HG02623 (cell line): ENCODE results near the gene EBNA1BP2.
"Not testable (repeated sequence)": the region's sequence is repeated elsewhere in the genome, so short reads cannot be mapped to it uniquely, and the experiment has no call there.

Source experiments
- ATAC-seq: cut with Tn5 transposase; IDR thresholded peaks from one replicate; pipeline ENCODE4 v1.9.1; 2021; ENCODE audit warnings: moderate library complexity; ENCODE audit not compliant: unreplicated experiment

The EBNA1BP2 gene

GRCh38 chr1:43174873-43175272 lies 2.8 kb upstream of the EBNA1BP2 start:
- no peak for ATAC-seq

- peak; percentile 41 for ATAC-seq
Measured at GRCh38 chr1:43172527-43172972, 460 bp upstream of the EBNA1BP2 start.

- ATAC-seq = no peak
Measured at GRCh38 chr1:43171312-43171875, 696 bp downstream of the EBNA1BP2 start.

- no peak for ATAC-seq
Measured at GRCh38 chr1:43165765-43166164, 6.3 kb downstream of the EBNA1BP2 start.

- no peak for ATAC-seq
Measured at GRCh38 chr1:43165162-43165561, 6.9 kb downstream of the EBNA1BP2 start.

- ATAC-seq = no peak
Measured at GRCh38 chr1:43156026-43156425, 16.1 kb downstream of the EBNA1BP2 start.

- ATAC-seq = no peak
Measured at GRCh38 chr1:43153443-43153842, 18.6 kb downstream of the EBNA1BP2 start.

GRCh38 chr1:43152866-43153265 lies 19.2 kb downstream of the EBNA1BP2 start:
- no peak for ATAC-seq

GRCh38 chr1:43149889-43150288 lies 22.2 kb downstream of the EBNA1BP2 start:
- no peak for ATAC-seq

- ATAC-seq = no peak
Measured at GRCh38 chr1:43147625-43148327, 24.3 kb downstream of the EBNA1BP2 start.

GRCh38 chr1:43144237-43144636 lies 27.9 kb downstream of the EBNA1BP2 start:
- no peak for ATAC-seq

GRCh38 chr1:43143441-43143888 lies 28.6 kb downstream of the EBNA1BP2 start:
- no peak for ATAC-seq

- ATAC-seq = no peak
Measured at GRCh38 chr1:43140583-43140982, 31.5 kb downstream of the EBNA1BP2 start.

GRCh38 chr1:43140010-43140409 lies 32.1 kb downstream of the EBNA1BP2 start:
- ATAC-seq = no peak

GRCh38 chr1:43139295-43139694 lies 32.8 kb downstream of the EBNA1BP2 start:
- not testable (repeated sequence) for ATAC-seq

GRCh38 chr1:43137445-43138052 lies 34.5 kb downstream of the EBNA1BP2 start:
- ATAC-seq = no peak

- no peak for ATAC-seq
Measured at GRCh38 chr1:43135857-43136781, 36.0 kb downstream of the EBNA1BP2 start.

GRCh38 chr1:43134640-43135039 lies 37.5 kb downstream of the EBNA1BP2 start:
- ATAC-seq = no peak

GRCh38 chr1:43134068-43134467 lies 38.0 kb downstream of the EBNA1BP2 start:
- ATAC-seq = no peak

- no peak for ATAC-seq
Measured at GRCh38 chr1:43129426-43129825, 42.7 kb downstream of the EBNA1BP2 start.

- ATAC-seq = no peak
Measured at GRCh38 chr1:43128816-43129215, 43.3 kb downstream of the EBNA1BP2 start.
